IPS DF 4.7 (cell line): ENCODE data around the gene KIAA1217.

Source experiments
- DNase-seq: peaks from one replicate; pipeline ENCODE4 v3.0.0-alpha.2; 2013; ENCODE audit warnings: low spot score; ENCODE audit errors: extremely low read depth

Gene KIAA1217

DNA sequence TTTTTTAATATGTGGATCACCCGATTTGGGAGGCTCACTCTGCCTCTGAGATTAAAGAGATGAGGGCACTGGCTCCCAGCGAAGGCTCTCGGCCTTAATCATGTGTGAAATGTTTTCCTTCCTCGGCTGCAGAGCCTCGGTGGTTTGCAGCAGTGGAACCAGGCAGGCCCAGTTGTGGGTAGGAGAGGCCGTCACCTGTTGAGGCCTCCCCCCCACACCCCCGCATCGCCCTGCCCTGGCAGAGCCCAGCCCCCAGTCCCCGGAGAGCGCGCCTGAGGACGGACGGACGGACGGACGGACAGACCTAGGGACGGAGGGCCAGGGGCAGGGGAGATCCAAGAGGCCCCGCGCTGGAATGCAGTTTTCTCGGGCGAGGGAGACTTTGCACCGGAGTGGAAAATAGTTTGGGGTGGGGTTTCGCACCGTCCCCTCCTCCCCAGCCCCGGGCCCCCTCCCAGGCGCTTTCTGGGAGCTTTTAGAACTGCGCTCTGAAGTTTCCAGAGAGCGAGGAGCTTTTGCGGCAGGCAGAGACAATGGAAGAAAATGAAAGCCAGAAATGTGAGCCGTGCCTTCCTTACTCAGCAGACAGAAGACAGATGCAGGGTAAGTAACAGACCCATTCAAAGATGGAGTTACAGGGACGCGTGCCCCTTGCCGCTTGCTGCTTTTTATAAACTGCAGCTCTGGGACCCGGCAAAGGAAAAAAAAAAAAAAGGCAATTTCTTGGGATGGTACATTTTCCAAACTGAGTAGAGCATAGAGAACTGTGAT, at the start of gene KIAA1217:
Gene KIAA1217 (plus strand): TSS at position 478 of the 771 bp plus-strand sequence. CDS start 56 bp downstream, at position 534.
- no peak for DNase-seq

DNA sequence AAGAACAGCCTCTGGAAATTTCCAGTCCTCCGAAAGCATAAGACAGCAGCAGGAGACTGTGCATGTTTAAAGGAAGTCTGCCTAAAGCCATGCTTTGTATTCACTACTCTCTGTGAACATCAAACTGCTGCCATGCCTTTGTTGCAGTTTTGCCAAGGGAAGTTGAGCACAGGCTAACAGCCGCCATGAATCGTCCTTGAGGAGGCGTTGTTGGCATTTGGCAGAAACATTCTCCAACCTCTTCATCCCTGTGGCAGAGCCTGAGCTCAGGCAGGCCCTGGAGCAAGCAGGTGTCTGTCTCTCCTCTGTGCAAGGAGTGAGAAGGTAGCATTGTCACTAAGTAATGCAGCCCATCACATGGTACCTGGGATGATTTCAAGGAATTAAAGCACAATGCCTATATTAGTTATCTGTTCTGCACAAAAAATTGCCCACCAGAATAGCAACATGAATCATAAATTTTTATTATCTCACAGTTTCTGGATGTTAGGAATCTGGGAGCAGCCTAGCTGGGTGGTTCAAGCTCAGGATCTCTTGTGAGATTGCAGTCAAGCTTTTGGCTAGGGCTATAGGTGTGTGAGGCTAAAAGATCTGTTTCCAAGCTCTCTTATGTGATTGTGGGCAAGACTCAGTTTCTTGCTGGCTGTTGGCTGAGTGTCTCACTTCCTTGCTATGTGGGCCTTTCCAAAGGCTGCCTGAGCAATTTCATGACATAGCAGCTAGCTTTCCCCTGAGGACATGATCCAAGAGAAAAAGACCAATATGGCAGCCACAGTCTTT, 46.5 kb upstream of the KIAA1217 start:
- no peak for DNase-seq

DNA sequence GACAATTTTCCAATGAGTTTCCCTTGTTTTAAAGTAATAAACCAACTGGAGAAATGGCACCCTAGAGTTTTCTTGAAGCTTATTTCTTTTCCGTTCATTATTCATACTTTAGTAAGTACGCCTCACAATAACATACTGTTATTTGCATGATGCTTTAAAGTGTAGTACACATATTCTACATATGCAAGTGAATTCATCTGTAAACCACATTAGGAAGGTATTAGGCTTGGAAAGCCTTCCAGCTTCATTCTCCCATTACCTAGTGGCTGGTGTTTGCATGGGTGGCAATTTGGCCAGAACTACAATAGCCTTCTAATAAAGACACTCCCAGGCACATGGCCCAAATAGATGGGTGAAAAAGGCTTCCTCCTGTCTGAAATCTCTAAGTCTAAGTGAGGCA, 45.5 kb upstream of the KIAA1217 start:
- no peak for DNase-seq

GRCh38 chr10:24168258-24169170, 40.4 kb upstream of the KIAA1217 start:
- DNase-seq = no peak

GRCh38 chr10:24170199-24170598, 38.7 kb upstream of the KIAA1217 start:
- DNase-seq = no peak

GRCh38 chr10:24172909-24173308, 36.0 kb upstream of the KIAA1217 start:
- DNase-seq = no peak

DNA sequence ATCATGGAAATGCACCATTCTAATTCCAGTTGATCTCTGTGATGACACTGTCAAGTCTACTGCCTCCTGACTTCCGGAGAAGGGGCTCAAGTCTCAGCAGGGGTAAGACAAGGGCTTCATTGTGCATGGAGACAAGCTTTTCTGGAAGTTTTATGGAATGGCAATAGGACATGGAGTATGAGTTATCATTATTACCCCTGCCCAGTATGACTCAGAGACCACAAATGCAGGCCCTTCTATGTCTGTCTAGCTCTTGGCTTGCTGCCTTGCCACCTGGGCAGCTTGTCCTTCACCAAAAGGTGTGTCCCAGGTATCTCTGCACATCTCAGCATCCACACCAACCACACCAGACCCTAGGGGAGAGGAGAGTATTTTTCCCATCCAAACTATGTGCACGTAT, 34.9 kb upstream of the KIAA1217 start:
- DNase-seq = no peak

DNA sequence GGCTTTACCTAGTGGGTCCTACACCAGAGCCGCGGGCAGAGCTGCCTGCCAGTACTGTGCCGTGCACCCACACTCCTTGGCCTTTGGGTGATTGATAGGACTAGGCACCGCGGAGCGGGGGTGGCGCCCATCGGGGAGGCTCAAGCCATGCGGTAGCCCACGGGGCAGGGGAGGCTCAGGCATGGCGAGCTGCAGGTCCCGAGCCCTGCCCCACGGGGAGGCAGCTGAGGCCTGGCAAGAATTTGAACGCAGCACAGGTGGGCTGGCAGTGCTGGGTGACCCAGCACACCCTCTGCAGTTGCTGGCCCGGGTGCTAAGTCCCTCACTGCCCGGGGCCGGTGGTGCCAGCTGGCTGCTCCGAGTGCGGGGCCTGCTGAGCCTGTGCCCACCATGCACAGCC, 32.3 kb upstream of the KIAA1217 start:
- no peak for DNase-seq

DNA sequence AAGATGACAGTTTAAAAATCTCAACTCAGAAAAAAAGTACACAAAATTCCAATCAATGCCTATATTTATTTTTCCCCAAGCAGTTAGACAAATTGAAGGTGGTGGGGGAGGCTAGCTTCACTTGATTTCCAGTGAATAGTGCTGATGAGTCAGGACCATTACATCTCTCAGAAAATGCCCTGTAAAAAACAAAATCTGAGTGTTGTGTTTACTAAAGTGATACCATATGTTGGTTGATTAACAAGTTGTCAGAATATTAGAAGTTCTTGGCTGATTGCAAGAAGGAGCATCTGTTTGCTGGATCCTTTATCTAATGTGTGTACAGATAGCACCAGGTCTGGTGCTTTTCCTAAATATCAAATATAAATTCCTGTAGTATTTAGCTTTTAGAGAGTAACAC, 31.3 kb upstream of the KIAA1217 start:
- no peak for DNase-seq

DNA sequence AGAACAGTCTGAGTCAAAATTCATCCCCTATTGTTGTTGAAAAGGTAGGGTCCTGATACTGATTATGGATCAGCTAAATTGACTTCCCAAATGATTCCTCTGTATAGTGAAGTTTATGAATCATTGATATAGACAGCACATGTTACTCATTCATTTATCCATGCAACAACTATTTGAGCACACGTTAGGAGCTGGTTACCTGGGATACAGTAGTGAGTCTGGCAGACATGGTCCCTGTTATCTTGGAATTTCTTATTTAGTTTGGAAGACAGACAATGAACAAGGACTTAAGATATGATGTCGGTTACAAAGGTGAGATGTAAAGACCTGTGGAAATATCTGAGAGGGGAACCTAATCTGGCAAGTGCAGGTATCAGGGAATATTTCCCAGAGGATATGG, 28.0 kb upstream of the KIAA1217 start:
- no peak for DNase-seq

DNA sequence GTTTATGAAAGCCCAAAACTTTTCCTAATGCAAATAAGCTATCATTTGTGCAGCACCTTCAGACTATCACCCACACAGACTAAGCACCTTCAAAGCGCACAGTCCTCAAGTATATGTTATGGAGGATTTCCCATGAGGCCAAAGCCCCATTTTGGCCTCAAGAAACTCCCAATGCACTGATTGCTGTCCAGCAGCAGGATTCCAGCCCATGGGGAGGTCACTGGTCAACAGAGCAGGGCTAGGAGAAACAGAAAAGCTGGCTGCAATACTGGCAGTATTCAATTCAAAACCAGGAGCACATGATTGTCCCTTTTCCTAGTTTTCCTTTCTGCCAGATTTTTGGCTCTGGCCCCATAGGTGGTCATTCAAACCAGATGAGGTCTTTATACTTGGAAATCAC, 24.5 kb upstream of the KIAA1217 start:
- DNase-seq = no peak

DNA sequence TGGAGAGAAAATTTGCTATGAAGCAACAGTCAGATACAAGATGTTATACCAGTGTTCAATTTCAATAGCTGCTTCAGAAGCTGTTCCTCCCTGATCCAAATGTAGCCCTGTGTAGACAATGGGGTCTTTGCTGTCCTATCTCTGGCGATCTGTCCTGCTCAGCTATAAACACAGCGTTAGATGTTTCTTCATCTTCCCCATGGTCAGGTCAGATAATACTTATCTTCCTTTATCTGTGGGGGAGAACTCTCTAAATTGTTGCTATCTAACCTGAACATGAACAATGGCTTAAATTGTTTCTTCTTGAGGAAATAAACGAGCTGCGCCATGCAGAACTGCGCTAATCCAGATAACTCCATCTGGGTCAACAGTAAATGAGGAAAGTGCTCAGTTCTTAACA, 15.6 kb upstream of the KIAA1217 start:
- no peak for DNase-seq

GRCh38 chr10:24197263-24197662, 11.7 kb upstream of the KIAA1217 start:
- no peak for DNase-seq

GRCh38 chr10:24201503-24202180, 7.3 kb upstream of the KIAA1217 start:
- DNase-seq = no peak

DNA sequence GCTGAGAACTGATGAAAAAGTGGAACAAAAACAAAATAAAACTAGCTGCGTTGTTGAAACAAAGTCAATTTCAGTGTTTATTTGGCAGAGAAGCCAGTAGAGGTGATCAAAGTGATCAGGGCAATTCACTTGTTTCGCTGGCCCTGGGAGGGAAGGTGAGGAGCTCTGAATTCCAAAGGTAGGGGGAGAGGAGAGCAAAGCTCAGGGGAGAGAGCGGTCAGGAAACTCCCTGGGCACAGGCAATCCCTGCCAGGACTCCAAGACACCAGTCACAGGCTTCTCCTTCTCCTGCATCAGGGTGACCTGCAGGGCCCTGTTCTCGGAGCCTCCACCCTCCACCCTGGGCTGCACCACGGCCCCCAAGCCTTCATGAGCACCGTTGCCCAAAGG, 6.8 kb upstream of the KIAA1217 start:
- DNase-seq = no peak

DNA sequence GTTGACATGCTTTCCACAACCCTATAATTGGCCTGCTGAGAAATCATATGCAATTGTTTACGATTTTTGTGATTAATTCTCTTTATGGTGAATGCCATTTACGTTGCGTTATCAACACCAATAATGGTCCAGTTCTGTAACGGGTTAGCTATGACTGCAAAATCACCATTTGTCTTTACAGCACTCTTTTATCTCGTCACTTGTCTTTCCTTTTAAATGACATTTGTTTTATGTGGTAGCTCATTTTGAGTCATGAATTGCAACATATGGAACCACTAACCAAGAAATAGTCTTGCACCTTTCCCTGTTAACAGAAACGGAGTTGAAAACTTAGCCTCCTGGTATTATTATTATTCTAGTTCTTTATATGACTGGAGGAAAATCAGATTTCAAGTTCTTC, 3.1 kb upstream of the KIAA1217 start:
- DNase-seq = no peak

DNA sequence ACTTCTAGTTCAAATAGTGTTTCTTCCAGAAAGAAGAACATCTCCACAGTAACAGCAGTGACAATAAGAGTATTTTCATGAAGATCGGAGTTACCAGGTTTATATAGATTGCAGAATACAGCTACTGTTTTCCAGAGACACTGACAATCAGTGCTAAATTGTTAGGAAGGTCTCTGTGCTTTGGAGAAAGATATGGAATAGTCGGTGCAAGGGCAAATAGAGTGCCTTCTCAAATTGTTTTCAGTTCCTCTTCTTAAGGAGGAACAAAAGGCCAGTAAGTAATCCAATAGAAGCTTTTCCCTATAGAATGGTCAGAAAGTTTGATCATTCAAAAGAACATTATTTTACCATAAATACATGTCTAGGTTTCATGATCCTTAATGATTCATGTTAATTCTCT, 2.6 kb upstream of the KIAA1217 start:
- no peak for DNase-seq

DNA sequence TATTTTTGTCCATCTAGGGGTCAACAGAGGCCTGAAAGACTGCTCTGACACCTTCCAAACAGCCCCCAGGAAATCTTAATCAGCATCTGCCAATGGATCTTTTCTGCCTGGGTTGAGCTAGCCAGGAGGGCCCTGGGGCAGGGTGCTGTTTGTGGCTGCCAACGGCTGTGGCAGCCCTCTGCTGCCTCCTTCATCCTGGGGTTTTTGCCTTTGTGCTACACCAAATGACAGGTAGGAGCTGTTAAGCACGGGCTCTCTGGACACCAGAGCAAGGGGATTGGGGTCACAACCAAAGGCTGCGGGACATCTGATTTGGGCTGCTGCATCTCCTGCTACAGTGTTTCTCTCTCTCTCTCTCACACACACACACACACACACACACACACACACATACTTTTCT, 2.0 kb upstream of the KIAA1217 start:
- no peak for DNase-seq

GRCh38 chr10:24207341-24207740, 1.6 kb upstream of the KIAA1217 start:
- no peak for DNase-seq

- no peak for DNase-seq
Measured at GRCh38 chr10:24207781-24208611, 942 bp upstream of the KIAA1217 start.
